Calu3 (cell line): ENCODE measurements around the gene OLFML3. TPM values are rescaled to one million over a fixed set of nuclear protein-coding genes. Genes with fewer than 3 reads are reported as not detected.
"Not testable (repeated sequence)": the region's sequence is repeated elsewhere in the genome, so short reads cannot be mapped to it uniquely, and the experiment has no call there.

Source experiments
- BruUV-seq: library from RNA; stranded (reverse); fragments of 400-500 nt; replicated peaks from 2 replicates; lab custom pipeline; 2021; lab: Mats Ljungman, UMichigan
- CTCF ChIA-PET: fragments of 300-600 bp; sonication (Branson Sonifier 250); formaldehyde crosslinking; loops from one replicate; lab custom pipeline; 2022; ENCODE audit warnings: antibody characterized with exemption; lab: Charles Lee
- DNase-seq: peaks from one replicate; pipeline ENCODE4 v3.0.0; 2022
- H3K27ac Mint-ChIP-seq: one replicate; pipeline ENCODE4 v1.8.0; 2022; ENCODE audit warnings: mixed read lengths; ENCODE audit not compliant: unreplicated experiment
- H3K27me3 Mint-ChIP-seq: one replicate; pipeline ENCODE4 v1.8.0; 2022; ENCODE audit warnings: mixed read lengths; ENCODE audit not compliant: unreplicated experiment
- H3K36me3 Mint-ChIP-seq: one replicate; pipeline ENCODE4 v1.8.0; 2022; ENCODE audit warnings: mild to moderate bottlenecking, moderate library complexity, mixed read lengths; ENCODE audit not compliant: insufficient read depth, unreplicated experiment
- H3K4me1 Mint-ChIP-seq: one replicate; pipeline ENCODE4 v1.8.0; 2022; ENCODE audit warnings: mild to moderate bottlenecking, low read depth, mixed read lengths; ENCODE audit not compliant: unreplicated experiment
- H3K4me3 Mint-ChIP-seq: one replicate; pipeline ENCODE4 v1.8.0; 2022; ENCODE audit warnings: mild to moderate bottlenecking, low read depth, moderate library complexity, mixed read lengths; ENCODE audit not compliant: unreplicated experiment
- H3K9me3 Mint-ChIP-seq: one replicate; pipeline ENCODE4 v1.8.0; 2022; ENCODE audit warnings: low read depth, mixed read lengths; ENCODE audit not compliant: unreplicated experiment
- intact Hi-C: fragments of 100-400 bp; cut with micrococcal nuclease; formaldehyde crosslinking; loops from one replicate; pipeline ENCODE4 v1.10.0; 2022; ENCODE audit not compliant: unreplicated experiment
- total RNA-seq: library from RNA; stranded (reverse); gene quantifications from 2 replicates; pipeline ENCODE4 v1.2.3, GENCODE V29; 2022
- TF ChIP-seq, protein P1 (sequence below): fragments of 200-600 bp; IDR thresholded peaks from one replicate; pipeline ENCODE4 v1.8.0; 2022; ENCODE audit warnings: antibody characterized with exemption; ENCODE audit not compliant: unreplicated experiment

Gene OLFML3
- total RNA-seq, 1 experiment from 2014 or later, result not detected

GRCh38 chr1:114002492-114003239, 23.4 kb downstream of the OLFML3 start:
- intact Hi-C loops, result no loop called here
- no peaks in the 10 kb centered on the region for H3K9me3 Mint-ChIP-seq
- H3K36me3 Mint-ChIP-seq, result no peaks in the 10 kb centered on the region
- H3K27ac Mint-ChIP-seq, result no peak overlapping the region
- no peak for DNase-seq
- H3K4me1 Mint-ChIP-seq, result no peaks in the 10 kb centered on the region
- H3K4me3 Mint-ChIP-seq, result no peak overlapping the region
- BruUV-seq, result no TSS peak
- peaks cover 72% of the 10 kb centered on the region for H3K27me3 Mint-ChIP-seq
- TF ChIP-seq, protein P1, sequence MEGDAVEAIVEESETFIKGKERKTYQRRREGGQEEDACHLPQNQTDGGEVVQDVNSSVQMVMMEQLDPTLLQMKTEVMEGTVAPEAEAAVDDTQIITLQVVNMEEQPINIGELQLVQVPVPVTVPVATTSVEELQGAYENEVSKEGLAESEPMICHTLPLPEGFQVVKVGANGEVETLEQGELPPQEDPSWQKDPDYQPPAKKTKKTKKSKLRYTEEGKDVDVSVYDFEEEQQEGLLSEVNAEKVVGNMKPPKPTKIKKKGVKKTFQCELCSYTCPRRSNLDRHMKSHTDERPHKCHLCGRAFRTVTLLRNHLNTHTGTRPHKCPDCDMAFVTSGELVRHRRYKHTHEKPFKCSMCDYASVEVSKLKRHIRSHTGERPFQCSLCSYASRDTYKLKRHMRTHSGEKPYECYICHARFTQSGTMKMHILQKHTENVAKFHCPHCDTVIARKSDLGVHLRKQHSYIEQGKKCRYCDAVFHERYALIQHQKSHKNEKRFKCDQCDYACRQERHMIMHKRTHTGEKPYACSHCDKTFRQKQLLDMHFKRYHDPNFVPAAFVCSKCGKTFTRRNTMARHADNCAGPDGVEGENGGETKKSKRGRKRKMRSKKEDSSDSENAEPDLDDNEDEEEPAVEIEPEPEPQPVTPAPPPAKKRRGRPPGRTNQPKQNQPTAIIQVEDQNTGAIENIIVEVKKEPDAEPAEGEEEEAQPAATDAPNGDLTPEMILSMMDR, result no peak
- CTCF ChIA-PET, result no interaction called here

DNA sequence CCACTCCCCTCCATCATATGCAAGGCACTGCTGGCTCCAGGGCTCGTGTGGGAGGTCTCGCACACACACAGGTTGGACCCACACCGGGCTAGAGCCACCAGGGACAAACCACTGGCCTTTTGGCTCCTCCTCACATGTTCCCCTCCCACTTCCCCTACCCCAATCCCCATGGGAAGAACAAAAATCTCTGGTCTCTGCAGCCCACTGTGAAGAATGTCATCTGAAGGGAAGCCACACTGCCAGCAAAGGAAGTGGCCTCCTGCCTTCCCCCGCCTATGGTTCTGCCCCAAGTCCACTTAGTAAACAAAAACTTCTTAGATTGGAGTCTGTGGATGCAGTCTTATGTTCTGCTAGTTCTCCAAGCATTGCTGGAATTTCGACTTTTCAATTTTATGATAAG, 24.2 kb downstream of the OLFML3 start:
- Mint-ChIP-seq H3K27ac (no peak overlapping the region), H3K27me3 (peaks cover 65% of the 10 kb centered on the region), H3K36me3 (no peaks in the 10 kb centered on the region), H3K4me3 (no peak overlapping the region), H3K4me1 (no peaks in the 10 kb centered on the region), H3K9me3 (no peaks in the 10 kb centered on the region)
- no TSS peak for BruUV-seq
- CTCF ChIA-PET, result no interaction called here
- TF ChIP-seq, protein P1, result no peak
- intact Hi-C loops, result no loop called here
- DNase-seq, result no peak

- H3K4me1 Mint-ChIP-seq, H3K36me3 Mint-ChIP-seq, DNase-seq, BruUV-seq, intact Hi-C loops, H3K4me3 Mint-ChIP-seq, H3K27ac Mint-ChIP-seq, H3K9me3 Mint-ChIP-seq, CTCF ChIA-PET: not testable (repeated sequence)
- H3K27me3 Mint-ChIP-seq, result peaks cover 73% of the 10 kb centered on the region
These were observed 27.6 kb downstream of the OLFML3 start for GRCh38 chr1:114006825-114007224.

DNA sequence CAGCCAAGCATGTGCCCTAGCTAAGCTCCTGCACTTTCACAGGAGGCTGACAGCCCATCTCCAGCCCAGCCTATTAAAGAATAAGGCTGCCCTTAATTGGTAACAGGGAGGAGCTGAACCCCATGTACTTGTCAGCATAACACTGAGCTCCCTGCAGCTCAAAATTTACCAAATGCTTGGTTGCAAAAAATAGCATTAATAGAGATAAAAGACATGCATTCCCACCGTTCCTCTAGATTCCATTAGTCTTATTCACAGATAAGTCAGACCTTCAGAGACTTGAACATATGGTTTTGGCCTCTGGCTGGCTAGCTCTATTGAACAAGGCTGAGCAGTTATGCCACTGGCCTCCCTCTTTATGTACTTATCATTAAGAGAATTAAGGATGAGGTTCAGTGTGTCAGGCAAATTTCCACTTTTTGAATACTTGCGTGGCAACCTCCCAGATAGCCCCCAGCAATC, 29.2 kb downstream of the OLFML3 start:
- no peaks in the 10 kb centered on the region for H3K9me3 Mint-ChIP-seq
- H3K27ac Mint-ChIP-seq, result no peak overlapping the region
- peaks cover 77% of the 10 kb centered on the region for H3K27me3 Mint-ChIP-seq
- H3K36me3 Mint-ChIP-seq, result no peaks in the 10 kb centered on the region
- intact Hi-C loops, result no loop called here
- CTCF ChIA-PET, result interaction anchor here (1.5 kb wide), 1 partner anchor 15 kb away, joined by 5 read pairs; no protein-coding TSS in a partner anchor
- no TSS peak for BruUV-seq
- DNase-seq, result no peak
- no peak overlapping the region for H3K4me3 Mint-ChIP-seq
- TF ChIP-seq, protein P1, result no peak
- H3K4me1 Mint-ChIP-seq, result no peaks in the 10 kb centered on the region

- Mint-ChIP-seq H3K4me1 (no peaks in the 10 kb centered on the region), H3K9me3 (no peaks in the 10 kb centered on the region), H3K4me3 (no peak overlapping the region), H3K27me3 (peaks cover 76% of the 10 kb centered on the region), H3K36me3 (no peaks in the 10 kb centered on the region), H3K27ac (no peak overlapping the region)
- CTCF ChIA-PET, result interaction anchor here (1.5 kb wide), 1 partner anchor 15 kb away, joined by 5 read pairs; no protein-coding TSS in a partner anchor
- BruUV-seq, result no TSS peak
- DNase-seq, result no peak
- TF ChIP-seq, protein P1, result no peak
- intact Hi-C loops, result no loop called here
These were observed 29.7 kb downstream of the OLFML3 start for GRCh38 chr1:114008993-114009392.
